NCI-H446 (cell line): Measurements from ENCODE around the gene FCHSD2.
"Not testable (repeated sequence)": the region's sequence is repeated elsewhere in the genome, so short reads cannot be mapped to it uniquely, and the experiment has no call there.

Source experiments
- DNase-seq, 2 experiments: peaks; one replicate each; lab custom pipeline; 2025; lab: John Stamatoyannopoulos, UW

Gene FCHSD2

GRCh38 chr11:73061434-73061833, 80.7 kb downstream of the FCHSD2 start:
- DNase-seq = not testable (repeated sequence)

- DNase-seq = no peak
Measured at GRCh38 chr11:73059915-73060314, 82.2 kb downstream of the FCHSD2 start.

- DNase-seq = no peak
Measured at GRCh38 chr11:73058989-73059674, 83.0 kb downstream of the FCHSD2 start.

DNA sequence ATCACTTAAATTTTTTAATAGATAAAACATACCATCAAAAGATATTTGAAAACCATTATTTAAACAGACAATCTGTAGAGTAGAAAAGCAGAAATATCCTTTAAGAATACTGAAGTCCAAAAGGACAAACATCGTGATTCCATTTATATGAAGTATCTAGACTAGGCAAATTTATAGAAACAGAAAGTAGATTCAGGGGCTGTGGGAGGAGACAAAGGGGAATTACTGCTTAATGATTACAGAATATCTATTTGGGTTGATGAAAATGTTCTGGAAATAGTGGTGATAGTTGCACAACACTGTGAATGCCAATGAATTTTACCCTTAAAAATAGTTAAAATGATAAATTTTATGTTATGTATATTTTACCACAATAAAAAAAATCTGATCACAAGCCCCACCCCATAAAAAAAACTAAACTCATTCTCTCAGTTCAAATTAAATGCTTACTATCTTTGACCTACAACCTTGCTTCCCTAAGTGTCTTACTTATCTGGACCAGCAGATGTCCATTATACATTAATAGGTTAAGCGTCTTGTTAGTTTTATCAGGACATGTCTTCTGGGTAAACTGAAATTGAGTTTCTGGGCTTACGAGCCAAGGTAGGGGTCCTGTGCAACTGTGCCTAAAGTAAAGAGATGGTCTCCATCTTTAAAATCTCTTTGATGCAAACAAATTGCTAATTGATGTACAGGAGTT, 86.3 kb downstream of the FCHSD2 start:
- no peak for DNase-seq

DNA sequence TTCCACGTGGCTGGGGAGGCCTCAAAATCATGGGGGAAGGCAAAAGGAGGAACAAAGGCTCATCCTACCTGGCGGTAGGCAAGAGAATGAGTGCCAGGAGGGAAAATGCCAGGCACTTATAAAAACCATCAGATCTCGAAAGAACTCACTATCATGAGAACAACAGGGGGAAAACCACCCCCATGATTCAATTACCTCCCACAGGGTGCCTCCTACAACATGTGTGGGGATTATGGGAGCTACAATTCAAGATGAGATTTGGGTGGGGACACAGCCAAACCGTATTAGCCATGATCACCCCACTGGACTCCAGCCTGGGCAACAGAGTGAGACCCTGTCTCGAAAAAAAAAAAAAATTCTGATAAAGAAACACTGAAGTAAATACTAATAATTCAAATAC, 87.1 kb downstream of the FCHSD2 start:
- no peak for DNase-seq

DNA sequence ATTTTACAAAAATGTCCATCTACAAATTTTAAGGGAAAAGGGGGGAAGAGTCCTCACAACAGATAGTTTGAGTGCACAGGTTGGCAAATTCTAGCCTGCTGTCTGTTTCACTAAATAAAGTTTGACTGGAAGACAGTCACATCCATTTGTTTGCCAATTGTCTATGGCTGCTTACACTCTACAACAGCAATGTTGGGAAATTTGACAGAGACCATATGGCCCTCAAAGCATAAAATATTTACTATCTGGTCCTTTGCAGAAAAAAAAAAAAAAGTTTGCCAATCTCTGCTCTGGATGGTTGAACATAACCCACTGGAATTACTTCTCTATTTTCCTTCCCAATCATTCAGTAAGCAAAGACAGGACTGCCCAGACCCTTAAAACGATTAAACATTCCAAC, 88.2 kb downstream of the FCHSD2 start:
- no peak for DNase-seq

- DNase-seq = no peak
Measured at GRCh38 chr11:73048446-73048845, 93.7 kb downstream of the FCHSD2 start.

- no peak for DNase-seq
Measured at GRCh38 chr11:73047773-73048371, 94.2 kb downstream of the FCHSD2 start.

DNA sequence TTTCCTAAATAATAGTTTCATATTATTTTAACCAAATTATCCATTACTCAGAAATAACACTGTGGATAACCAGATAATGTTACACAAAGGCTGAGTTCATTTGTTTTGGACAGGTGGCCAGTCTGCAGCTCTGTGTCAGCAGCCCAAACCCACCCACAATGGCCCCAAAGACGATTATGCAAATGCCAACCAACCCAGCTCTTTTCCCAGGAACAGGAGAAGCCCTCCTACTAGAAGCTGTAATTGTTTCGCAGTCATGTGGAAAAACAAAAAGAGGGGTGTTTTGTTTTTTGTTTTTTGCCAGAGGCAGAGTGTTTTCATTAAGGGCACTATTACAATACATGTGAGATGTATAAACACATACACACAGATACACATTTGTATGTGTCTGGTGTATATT, 102.1 kb downstream of the FCHSD2 start:
- no peak for DNase-seq

GRCh38 chr11:73034777-73035176, 107.3 kb downstream of the FCHSD2 start:
- DNase-seq = no peak

DNA sequence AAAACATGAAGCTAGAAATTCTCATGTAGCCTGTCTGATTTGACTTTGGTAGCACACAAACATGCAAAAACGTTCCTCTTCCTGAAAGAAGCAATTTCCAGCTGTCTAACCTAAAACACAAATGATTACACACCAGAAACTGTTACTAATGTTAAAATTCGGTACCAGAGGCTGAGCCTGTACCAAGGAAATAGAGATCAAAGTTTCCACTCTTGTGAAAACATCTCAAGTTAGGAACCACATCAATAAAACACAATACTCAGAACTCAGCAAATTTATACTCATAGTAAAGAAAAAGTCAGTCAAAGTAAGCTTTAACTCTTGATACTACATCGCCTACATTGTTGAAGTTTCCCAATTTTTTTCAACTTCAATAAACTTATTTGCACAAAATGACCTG, 107.8 kb downstream of the FCHSD2 start:
- no peak for DNase-seq

- DNase-seq = no peak
Measured at GRCh38 chr11:73030130-73030529, 112.0 kb downstream of the FCHSD2 start.

GRCh38 chr11:73029403-73029802, 112.7 kb downstream of the FCHSD2 start:
- DNase-seq = no peak

- no peak for DNase-seq
Measured at GRCh38 chr11:73028611-73029010, 113.5 kb downstream of the FCHSD2 start.

DNA sequence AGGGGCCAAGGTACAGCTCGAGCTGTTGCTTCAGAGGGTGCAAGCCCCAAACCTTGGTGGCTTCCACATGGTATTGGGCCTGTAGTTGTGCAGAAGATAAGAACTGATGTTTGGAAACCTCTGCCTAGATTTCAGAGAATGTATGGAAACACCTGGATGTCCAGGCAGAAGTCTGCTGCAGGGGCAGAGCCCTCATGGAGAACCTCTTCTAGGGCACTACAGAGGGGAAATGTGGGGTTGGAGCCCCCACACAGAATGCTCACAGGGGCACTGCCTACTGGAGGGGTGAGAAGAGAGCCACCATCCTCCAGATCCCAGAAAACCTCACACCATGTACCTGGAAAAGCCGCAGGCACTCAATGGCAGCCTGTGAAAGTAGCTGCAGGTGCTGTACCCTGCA, 114.3 kb downstream of the FCHSD2 start:
- not testable (repeated sequence) for DNase-seq

DNA sequence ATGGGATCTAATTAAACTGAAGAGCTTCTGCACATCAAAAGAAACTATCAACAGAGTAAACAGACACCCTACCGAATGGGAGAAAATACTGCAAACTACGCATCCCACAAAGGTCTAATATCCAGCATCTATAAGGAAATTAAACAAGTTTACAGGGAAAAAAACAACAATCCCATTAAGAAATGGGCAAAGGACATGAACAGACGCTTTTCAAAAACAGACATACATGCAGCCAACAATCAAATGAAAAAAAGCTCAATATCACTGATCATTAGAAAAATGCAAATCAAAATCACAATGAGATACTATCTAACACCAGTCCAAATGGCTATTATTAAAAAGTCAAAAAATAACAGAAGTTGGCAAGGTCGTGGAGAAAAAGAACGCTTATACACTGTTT, 117.5 kb downstream of the FCHSD2 start:
- DNase-seq = no peak

DNA sequence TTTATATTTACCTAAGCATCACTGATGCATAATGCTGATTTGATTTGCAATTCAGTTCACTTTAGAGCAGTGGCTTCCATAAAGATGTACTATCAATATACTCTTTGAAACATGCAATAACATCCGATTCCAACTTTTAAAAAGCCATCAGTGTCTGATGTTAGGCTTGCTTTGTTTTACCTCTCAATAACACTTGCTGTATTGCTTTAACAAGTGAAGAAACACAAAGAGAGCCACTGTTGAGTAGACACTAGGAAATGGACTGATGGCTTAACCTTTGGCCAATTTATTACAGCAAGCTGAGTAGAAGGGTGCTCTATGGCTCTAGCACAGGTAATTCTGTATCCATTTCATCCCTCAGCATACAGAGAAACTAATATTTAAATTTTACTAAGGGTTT, 122.1 kb downstream of the FCHSD2 start:
- no peak for DNase-seq

DNA sequence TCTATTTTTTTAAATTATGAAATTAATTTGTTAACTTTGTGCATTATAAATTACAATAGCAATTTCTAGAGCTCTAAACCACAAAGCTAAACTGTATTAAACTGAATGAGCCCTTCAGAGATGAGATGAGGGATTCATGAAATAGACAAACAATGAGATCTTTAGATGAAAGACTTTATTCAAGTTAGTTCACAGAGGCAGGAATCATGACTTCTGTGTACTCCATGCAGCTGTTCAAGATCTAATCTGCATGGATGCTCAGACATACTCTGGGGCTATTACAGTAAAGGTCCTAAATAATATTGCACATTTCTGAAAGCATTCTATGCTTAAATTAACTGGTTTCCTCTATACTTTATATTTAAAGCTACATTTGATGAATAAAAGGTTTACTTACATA, 122.7 kb downstream of the FCHSD2 start:
- DNase-seq = no peak

DNA sequence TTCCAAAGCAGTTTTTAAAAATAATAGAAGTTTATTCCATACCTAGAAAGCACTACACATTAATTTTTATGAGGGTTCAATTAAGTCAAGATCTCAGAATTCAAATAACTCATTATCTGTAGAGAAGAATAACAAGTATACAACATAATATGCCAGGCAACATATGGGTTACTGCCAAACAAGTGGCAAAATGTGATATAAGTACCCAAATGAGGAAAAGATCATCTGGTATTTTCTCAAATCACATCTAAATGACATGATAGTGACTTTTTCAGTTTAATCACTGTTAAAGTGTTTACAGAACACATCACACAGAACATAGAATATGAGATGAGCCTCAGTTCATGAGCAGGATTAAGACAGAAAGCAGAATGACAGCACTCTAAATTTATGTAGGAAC, 123.3 kb downstream of the FCHSD2 start:
- no peak for DNase-seq

GRCh38 chr11:73017024-73017751, 124.9 kb downstream of the FCHSD2 start:
- no peak for DNase-seq

DNA sequence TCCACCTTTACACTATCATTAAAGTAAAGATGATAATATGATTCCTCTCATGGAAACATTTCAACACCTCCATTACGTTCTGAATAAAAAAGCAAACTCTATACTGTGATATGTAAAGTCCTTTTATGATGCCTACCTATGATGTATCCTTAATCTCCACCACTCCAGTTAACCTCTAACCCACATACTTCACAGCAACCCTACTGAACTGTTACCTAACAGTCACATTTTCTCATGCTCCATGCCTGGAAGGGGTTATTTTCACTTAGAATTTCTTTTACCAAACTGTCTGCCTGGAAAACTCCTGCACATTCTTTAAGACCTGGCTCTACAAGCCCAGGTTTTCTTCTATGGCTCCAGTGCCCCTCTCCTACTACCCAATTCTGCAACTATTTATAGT, 129.1 kb downstream of the FCHSD2 start:
- no peak for DNase-seq

DNA sequence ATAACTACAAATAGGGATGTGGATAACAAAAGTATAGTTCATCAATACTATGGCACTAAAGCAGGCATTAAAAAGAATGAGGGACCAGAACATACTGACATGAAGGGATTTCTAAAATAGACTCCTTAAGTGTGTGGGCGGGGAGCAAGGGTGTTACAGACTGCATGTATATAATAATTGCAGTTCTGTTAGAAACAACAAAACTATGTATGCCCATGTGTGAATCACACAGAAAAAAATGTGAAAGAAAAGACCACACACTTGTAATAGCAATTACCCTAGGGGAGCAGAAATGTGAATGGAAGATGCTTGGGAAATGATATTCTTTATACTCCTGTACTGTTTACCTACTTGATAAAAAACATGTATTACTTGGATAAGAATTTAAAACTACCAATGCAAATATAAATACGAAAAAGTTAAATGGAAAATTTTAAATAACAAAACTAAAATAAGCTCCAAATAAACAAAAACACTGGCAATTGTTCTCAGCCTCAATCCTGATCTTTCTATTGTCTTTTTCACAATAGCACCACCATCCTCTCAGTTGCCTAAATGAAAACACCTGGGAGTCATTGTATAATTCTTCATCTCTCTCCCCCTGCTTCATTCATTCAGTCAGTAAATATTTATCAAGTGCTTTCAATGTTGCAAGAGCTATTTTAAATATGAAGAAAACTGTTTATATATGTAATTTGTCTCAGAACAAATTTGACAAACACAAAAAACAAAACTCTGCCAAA, 129.8 kb downstream of the FCHSD2 start:
- DNase-seq = no peak
